H1 (cell line): ENCODE data around the gene COL26A1. TPM values are rescaled to one million over a fixed set of nuclear protein-coding genes. Genes with fewer than 3 reads are reported as not detected.

Experiments
- CTCF ChIA-PET: fragments of 300-600 bp; sonication (Branson Sonifier 250); formaldehyde crosslinking; loops from one replicate; lab custom pipeline; 2021; ENCODE audit not compliant: partially characterized antibody; lab: Charles Lee
- POLR2A ChIA-PET: fragments of 300-600 bp; sonication (Branson Sonifier 250); formaldehyde crosslinking; loops from one replicate; lab custom pipeline; 2021; ENCODE audit warnings: inconsistent platforms; ENCODE audit not compliant: partially characterized antibody; lab: Charles Lee
- DNase-seq, 2 experiments: peaks; one replicate each; pipeline versions ENCODE4 v3.0.0 to v3.0.0-alpha.2; 2010 to 2022; ENCODE audit warnings: low spot score in 2 of 2, low read depth in 1 of 2, mixed read lengths in 1 of 2
- FAIRE-seq: peaks from 2 replicates; lab custom pipeline; 2011; peaks lifted over from hg19 to GRCh38; lab: Jason Lieb, UNC
- H2AFZ ChIP-seq: 2 replicates; pipeline ENCODE4 v1.8.1; 2012; ENCODE audit warnings: low read length, inconsistent platforms
- H2AK5ac ChIP-seq: 2 replicates; pipeline ENCODE4 v1.6.1; 2013; ENCODE audit warnings: low read depth, low read length
- H2BK120ac ChIP-seq: replicated peaks from 2 replicates; pipeline ENCODE3; 2013; ENCODE audit warnings: low read depth, low read length, inconsistent platforms
- H2BK12ac ChIP-seq: 2 replicates; pipeline ENCODE4 v1.6.1; 2013; ENCODE audit warnings: low read depth, low read length
- H2BK15ac ChIP-seq: 2 replicates; pipeline ENCODE4 v1.6.1; 2013; ENCODE audit warnings: low read length
- H2BK20ac ChIP-seq: 2 replicates; pipeline ENCODE4 v1.6.1; 2013; ENCODE audit warnings: low read length
- H2BK5ac ChIP-seq: 2 replicates; pipeline ENCODE4 v1.6.1; 2013; ENCODE audit warnings: low read depth, low read length
- H3K14ac ChIP-seq: 2 replicates; pipeline ENCODE4 v1.6.1; 2013; ENCODE audit warnings: inconsistent platforms; ENCODE audit not compliant: insufficient read length
- H3K18ac ChIP-seq: 2 replicates; pipeline ENCODE4 v1.6.1; 2013; ENCODE audit warnings: low read length; ENCODE audit errors: extremely low read depth
- H3K23ac ChIP-seq: 2 replicates; pipeline ENCODE4 v1.6.1; 2013; ENCODE audit warnings: inconsistent platforms; ENCODE audit not compliant: insufficient read length
- H3K23me2 ChIP-seq: 2 replicates; pipeline ENCODE4 v1.6.1; 2013; ENCODE audit warnings: low read depth, low read length
- H3K27ac ChIP-seq: 2 replicates; pipeline ENCODE4 v1.6.1; 2011; ENCODE audit warnings: low read depth, low read length, inconsistent platforms
- H3K27me3 ChIP-seq, 4 experiments: replicated peaks in 1 of 4; 1 replicate in 1 of 4; 2 replicates in 3 of 4; pipeline versions ENCODE4 v1.6.1 to v1.8.1; 2011 to 2013; ENCODE audit warnings: low read length in 3 of 4, mild to moderate bottlenecking in 3 of 4, inconsistent platforms in 2 of 4, mixed read lengths in 2 of 4, moderate library complexity in 1 of 4; ENCODE audit not compliant: control insufficient read depth in 3 of 4, insufficient read depth in 3 of 4; ENCODE audit errors: extremely low read depth in 1 of 4
- H3K36me3 ChIP-seq, 4 experiments: 2 replicates each; pipeline versions ENCODE4 v1.6.1 to v1.8.1; 2011 to 2013; ENCODE audit warnings: mild to moderate bottlenecking in 4 of 4, low read length in 3 of 4, moderate library complexity in 2 of 4, control low read depth in 1 of 4, inconsistent platforms in 1 of 4; ENCODE audit not compliant: insufficient read depth in 4 of 4, control insufficient read depth in 2 of 4
- H3K4ac ChIP-seq: replicated peaks from 2 replicates; pipeline ENCODE3; 2013; ENCODE audit warnings: low read length, low read depth, mixed read lengths, inconsistent platforms; ENCODE audit not compliant: insufficient read length
- H3K4me1 ChIP-seq, 4 experiments: replicated peaks in 1 of 4; 1 replicate in 1 of 4; 2 replicates in 3 of 4; pipeline versions ENCODE4 v1.6.1 to v1.8.1; 2011 to 2013; ENCODE audit warnings: low read length in 3 of 4, inconsistent platforms in 2 of 4, mixed read lengths in 1 of 4; ENCODE audit not compliant: insufficient read depth in 4 of 4, control insufficient read depth in 3 of 4
- H3K4me2 ChIP-seq, 2 experiments: 2 replicates each; pipeline versions ENCODE4 v1.6.1 to v1.8.1; 2011 to 2013; ENCODE audit warnings: low read depth in 2 of 2, low read length in 2 of 2, control low read depth in 1 of 2, inconsistent platforms in 1 of 2, mild to moderate bottlenecking in 1 of 2; ENCODE audit not compliant: insufficient read depth in 1 of 2
- H3K4me3 ChIP-seq, 4 experiments: fragments of 200-600, 300-600 bp in 1 of 4; sonication (generic), shearing (Covaris generic), sonication (Bioruptor Twin) in 1 of 4; 2 replicates each; pipeline versions ENCODE4 v1.5.1 to v1.8.1; 2011 to 2016; ENCODE audit warnings: low read length in 4 of 4, low read depth in 3 of 4, control low read depth in 2 of 4, inconsistent platforms in 2 of 4, mild to moderate bottlenecking in 2 of 4, mixed read lengths in 1 of 4, moderate library complexity in 1 of 4; ENCODE audit not compliant: insufficient read depth in 2 of 4; ENCODE audit errors: extremely low read depth in 1 of 4
- H3K56ac ChIP-seq: replicated peaks from 2 replicates; pipeline ENCODE3; 2013; ENCODE audit warnings: low read depth, mild to moderate bottlenecking, mixed read lengths, low read length, inconsistent platforms; ENCODE audit not compliant: insufficient read length
- H3K79me1 ChIP-seq: 2 replicates; pipeline ENCODE4 v1.6.1; 2013; ENCODE audit warnings: low read depth, low read length, control low read depth
- H3K79me2 ChIP-seq, 2 experiments: 2 replicates each; pipeline versions ENCODE4 v1.6.1 to v1.8.1; 2012 to 2013; ENCODE audit warnings: low read length in 2 of 2, mild to moderate bottlenecking in 2 of 2, inconsistent platforms in 1 of 2; ENCODE audit not compliant: insufficient read depth in 2 of 2, control insufficient read depth in 1 of 2
- H3K9ac ChIP-seq, 4 experiments: replicated peaks in 1 of 4; 1 replicate in 1 of 4; 2 replicates in 3 of 4; pipeline versions ENCODE4 v1.6.1 to v1.8.1; 2011 to 2013; ENCODE audit warnings: low read depth in 3 of 4, low read length in 3 of 4, control low read depth in 2 of 4, mild to moderate bottlenecking in 2 of 4, moderate library complexity in 2 of 4, inconsistent platforms in 1 of 4; ENCODE audit errors: extremely low read depth in 1 of 4
- H3K9me3 ChIP-seq, 2 experiments: 2 replicates each; pipeline versions ENCODE4 v1.6.1 to v1.8.1; 2012 to 2013; ENCODE audit warnings: mild to moderate bottlenecking in 2 of 2, moderate library complexity in 2 of 2, control low read depth in 1 of 2, inconsistent platforms in 1 of 2, low read depth in 1 of 2, low read length in 1 of 2, mixed read lengths in 1 of 2; ENCODE audit not compliant: insufficient read depth in 2 of 2
- H4K20me1 ChIP-seq, 2 experiments: replicated peaks in 1 of 2; 2 replicates each; pipeline versions ENCODE3 to v1.8.1; 2011 to 2013; ENCODE audit warnings: inconsistent platforms in 2 of 2, low read length in 2 of 2, mild to moderate bottlenecking in 1 of 2; ENCODE audit not compliant: insufficient read depth in 2 of 2, control insufficient read depth in 1 of 2
- H4K5ac ChIP-seq: 2 replicates; pipeline ENCODE4 v1.6.1; 2013; ENCODE audit warnings: low read length, low read depth, mixed read lengths, inconsistent platforms; ENCODE audit not compliant: insufficient read length
- H4K8ac ChIP-seq: 2 replicates; pipeline ENCODE4 v1.8.0; 2013; ENCODE audit warnings: mild to moderate bottlenecking, moderate library complexity, low read length, inconsistent platforms; ENCODE audit not compliant: insufficient read depth; ENCODE audit errors: extremely low read depth
- H4K91ac ChIP-seq: replicated peaks from 2 replicates; pipeline ENCODE3; 2013; ENCODE audit warnings: low read length, mixed read lengths, inconsistent platforms; ENCODE audit not compliant: insufficient read length
- ATF2 ChIP-seq: IDR thresholded peaks from 2 replicates; pipeline ENCODE4 v1.6.1; 2012; ENCODE audit warnings: low read length, inconsistent platforms
- BACH1 ChIP-seq: IDR thresholded peaks from 2 replicates; pipeline ENCODE4 v1.6.1; 2012; ENCODE audit warnings: low read length, improper control_type of control experiment
- CHD2 ChIP-seq: IDR thresholded peaks from 2 replicates; pipeline ENCODE4 v1.6.1; 2012; ENCODE audit warnings: low read length, improper control_type of control experiment
- GABPA ChIP-seq: IDR thresholded peaks from 2 replicates; pipeline ENCODE4 v1.6.1; 2011; ENCODE audit warnings: mild to moderate bottlenecking, low read length, moderate library complexity, borderline replicate concordance; ENCODE audit not compliant: insufficient read depth
- HDAC2 ChIP-seq, 2 experiments: fragments of 300-600 bp in 1 of 2; sonication (generic) in 1 of 2; IDR thresholded peaks; 2 replicates each; pipeline ENCODE4 v1.6.1; 2011 to 2012; ENCODE audit warnings: low read depth in 2 of 2, low read length in 2 of 2, mild to moderate bottlenecking in 2 of 2, moderate library complexity in 2 of 2, borderline replicate concordance in 1 of 2, inconsistent platforms in 1 of 2
- NRF1 ChIP-seq: IDR thresholded peaks from 2 replicates; pipeline ENCODE4 v1.6.1; 2011; ENCODE audit warnings: mild to moderate bottlenecking, low read depth, low read length, improper control_type of control experiment
- TBP ChIP-seq: IDR thresholded peaks from 2 replicates; pipeline ENCODE4 v1.6.1; 2011; ENCODE audit warnings: low read depth, low read length, improper control_type of control experiment
- TEAD4 ChIP-seq: IDR thresholded peaks from 2 replicates; pipeline ENCODE4 v1.6.1; 2012; ENCODE audit warnings: low read depth, low read length, inconsistent platforms, mixed read lengths
- WGBS, 2 experiments: shearing (Covaris generic) in 1 of 2; methylation state at CpG; one replicate each; pipeline versions ENCODE4 v1.1.6 to v1.1.7; 2013 to 2015; ENCODE audit warnings: low lambda C conversion rate in 2 of 2, mixed read lengths in 2 of 2, inconsistent platforms in 1 of 2, low coverage in 1 of 2, missing lambda C conversion rate in 1 of 2; ENCODE audit not compliant: insufficient replicate concordance in 2 of 2, insufficient coverage in 1 of 2, insufficient read length in 1 of 2; ENCODE audit errors: extremely low coverage in 1 of 2, missing lambda C conversion rate in 1 of 2; 5-methylcytosine and 5-hydroxymethylcytosine counted together
- polyA plus RNA-seq, 7 experiments: library from polyadenylated mRNA; depleted of rRNA in 3 of 7; stranded (reverse) in 5 of 7; unstranded in 2 of 7; fragments of >200 nt in 5 of 7; fragments of 200-250 nt in 2 of 7; gene quantifications; 1 replicate in 5 of 7; 2 replicates in 1 of 7; 4 replicates in 1 of 7; pipeline versions ENCODE4 v1.2.1 to v1.2.3, GENCODE V29; 2011 to 2013; ENCODE audit warnings: missing spikeins in 2 of 7, mixed read lengths in 2 of 7
- total RNA-seq: library from RNA; stranded (reverse); fragmentation: NEBNext Ultra II Directional; extraction: Animal tissue kit (Norgen Biotek cat#: 25700); gene quantifications from 2 replicates; pipeline ENCODE4 v1.2.1, GENCODE V29; 2021

Gene COL26A1
- total and polyA plus RNA-seq, 2 of the 8 experiments (the other 6 are each of a cell fraction or from before 2014, with no cell fraction given) = 51.1 to 68.8 TPM

- POLR2A ChIA-PET = no interaction called here
- no peak overlapping the region for H3K23ac ChIP-seq
- H3K56ac ChIP-seq = peak overlapping the region; percentile 5
- peaks cover 0 to 9% of the 10 kb centered on the region in 2 experiments for H4K20me1 ChIP-seq
- DNase-seq = no peak
- H3K4me3 ChIP-seq = no peak overlapping the region
- H2BK15ac ChIP-seq = peak overlapping the region; percentile 99
- no peak overlapping the region for H3K18ac ChIP-seq
- peak overlapping the region; percentile 96; the same call in 1 of the 2 replicates for H2AK5ac ChIP-seq
- H3K27ac ChIP-seq = peak overlapping the region; percentile 30; the same call in 1 of the 2 replicates
- no peak overlapping the region for H2BK120ac ChIP-seq
- no peak overlapping the region for H3K4me2 ChIP-seq
- WGBS, 2 experiments = 88% methylated on average over 15 of the region's 15 CpGs; no CpG with 5 or more reads in 1 of the 2 experiments
- no peak overlapping the region for H3K9ac ChIP-seq
- CTCF ChIA-PET = interaction anchor here (0.6 to 2.8 kb wide), 7 partner anchors 16 to 127 kb away, joined by 3 to 20 read pairs (median 4); no protein-coding TSS in a partner anchor
- H2BK12ac ChIP-seq = peak overlapping the region; percentile 45; the same call in 1 of the 2 replicates
- H2BK5ac ChIP-seq = peak overlapping the region; percentile 35; the same call in 1 of the 2 replicates
- no peak overlapping the region for H4K8ac ChIP-seq
- no peaks in the 10 kb centered on the region for H3K27me3 ChIP-seq
- H3K79me2 ChIP-seq = peaks cover 0 to 3% of the 10 kb centered on the region in 2 experiments; a peak in 1 of 4 replicates
- H3K4me1 ChIP-seq = no peaks in the 10 kb centered on the region; a peak in 1 of 7 replicates
- H2AFZ ChIP-seq = no peak overlapping the region
- H2BK20ac ChIP-seq = peak overlapping the region; percentile 61; the same call in 1 of the 2 replicates
- peaks cover 4% of the 10 kb centered on the region for H3K79me1 ChIP-seq
- peak overlapping the region; percentile 81 for H3K14ac ChIP-seq
- H3K9me3 ChIP-seq = no peaks in the 10 kb centered on the region; a peak in 1 of 4 replicates
- no peaks in the 10 kb centered on the region for H3K36me3 ChIP-seq
- no peak for FAIRE-seq
- H4K91ac ChIP-seq = no peak overlapping the region
- H4K5ac ChIP-seq = no peak overlapping the region
- peak overlapping the region; percentile 74 for H3K4ac ChIP-seq
- H3K23me2 ChIP-seq = peaks cover 5% of the 10 kb centered on the region; the same call in 1 of the 2 replicates
- TF ChIP-seq BACH1 = no peak
- no peak for TF ChIP-seq TEAD4
- TF ChIP-seq GABPA = no peak
- no peak for TF ChIP-seq HDAC2 (IDR thresholded peaks at IDR 0.05; ENCODE audit: borderline replicate concordance in 1 of 2, low read depth in 2 of 2, low read length in 2 of 2)
- TF ChIP-seq CHD2 = no peak
- TF ChIP-seq NRF1 = no peak
- no peak for TF ChIP-seq ATF2
- TF ChIP-seq TBP = no peak
Measured at GRCh38 chr7:101442426-101443070, 79.9 kb downstream of the COL26A1 start.
